ENCODE data around the gene HK2.
A peak's percentile ranks its signal among the peaks of the same experiment; 100 is the strongest.

Gene HK2

DNA sequence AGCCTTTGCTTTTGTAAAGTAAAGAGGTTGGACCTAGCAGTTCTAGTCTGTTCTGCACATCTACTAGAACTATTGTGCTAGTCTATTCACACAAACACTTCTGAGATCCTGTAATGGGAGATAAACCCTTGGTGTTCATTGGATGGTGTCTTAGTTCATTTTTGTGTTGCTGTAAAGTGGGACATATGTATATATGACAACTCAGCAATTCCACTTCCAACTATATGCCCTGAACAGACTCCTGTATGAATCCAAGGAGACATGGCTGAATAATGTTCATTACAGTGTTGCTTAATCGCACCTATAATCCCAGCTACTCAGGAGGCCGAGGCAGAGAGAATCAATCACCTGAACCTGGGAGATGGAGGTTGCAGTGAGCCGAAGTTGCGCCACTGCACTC lies 23.3 kb downstream of the HK2 start:
- no peak for DNase-seq (ENCODE audit: low read depth in 3 of 3)

- DNase-seq (ENCODE audit: low read depth in 3 of 3) = no peak
Measured at GRCh38 chr2:74857725-74858124, 23.8 kb downstream of the HK2 start.

DNA sequence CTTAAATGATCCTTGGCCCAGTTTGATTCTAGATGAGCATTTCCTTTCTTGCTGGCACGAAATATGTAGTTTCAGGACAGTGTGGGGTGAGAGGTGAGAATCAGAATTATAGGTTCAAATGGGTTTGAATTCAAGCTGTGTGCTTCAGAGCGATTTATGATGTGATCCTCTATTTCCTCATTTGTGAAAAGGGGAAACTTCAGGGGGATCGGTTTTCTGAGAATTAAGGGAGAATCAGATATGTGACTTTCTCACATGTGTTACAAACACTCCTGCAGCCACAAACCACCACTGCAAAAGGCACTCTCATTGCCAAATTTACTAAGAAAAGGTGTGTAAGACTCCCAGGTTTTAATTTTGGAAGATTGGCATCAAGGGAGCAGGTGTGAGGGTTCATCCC lies 24.4 kb downstream of the HK2 start:
- no peak for DNase-seq (ENCODE audit: low read depth in 3 of 3)

GRCh38 chr2:74860079-74860478 lies 26.2 kb downstream of the HK2 start:
- DNase-seq (ENCODE audit: low read depth in 3 of 3) = no peak

- no peak for DNase-seq (ENCODE audit: low read depth in 3 of 3)
Measured at GRCh38 chr2:74860521-74860920, 26.6 kb downstream of the HK2 start.

DNA sequence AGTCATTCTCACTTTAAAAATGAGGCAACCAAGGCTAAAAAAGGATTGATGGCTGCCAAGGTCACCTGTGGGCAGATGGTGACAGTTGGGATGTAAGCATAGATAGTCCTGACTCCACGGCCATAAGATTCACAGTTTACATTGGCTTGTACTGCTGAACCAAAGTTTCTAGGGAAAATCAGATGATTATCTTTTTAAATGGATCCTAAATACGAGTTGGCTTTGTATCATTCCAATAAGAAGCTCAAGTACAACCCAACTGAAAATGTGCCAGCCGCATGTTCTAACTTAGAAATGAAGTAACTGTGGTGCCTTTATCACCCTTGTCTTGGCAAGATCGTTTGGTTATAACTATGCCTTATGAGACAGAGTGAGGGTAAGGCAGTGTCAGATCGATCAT lies 27.6 kb downstream of the HK2 start:
- DNase-seq (ENCODE audit: low read depth in 3 of 3) = no peak

DNA sequence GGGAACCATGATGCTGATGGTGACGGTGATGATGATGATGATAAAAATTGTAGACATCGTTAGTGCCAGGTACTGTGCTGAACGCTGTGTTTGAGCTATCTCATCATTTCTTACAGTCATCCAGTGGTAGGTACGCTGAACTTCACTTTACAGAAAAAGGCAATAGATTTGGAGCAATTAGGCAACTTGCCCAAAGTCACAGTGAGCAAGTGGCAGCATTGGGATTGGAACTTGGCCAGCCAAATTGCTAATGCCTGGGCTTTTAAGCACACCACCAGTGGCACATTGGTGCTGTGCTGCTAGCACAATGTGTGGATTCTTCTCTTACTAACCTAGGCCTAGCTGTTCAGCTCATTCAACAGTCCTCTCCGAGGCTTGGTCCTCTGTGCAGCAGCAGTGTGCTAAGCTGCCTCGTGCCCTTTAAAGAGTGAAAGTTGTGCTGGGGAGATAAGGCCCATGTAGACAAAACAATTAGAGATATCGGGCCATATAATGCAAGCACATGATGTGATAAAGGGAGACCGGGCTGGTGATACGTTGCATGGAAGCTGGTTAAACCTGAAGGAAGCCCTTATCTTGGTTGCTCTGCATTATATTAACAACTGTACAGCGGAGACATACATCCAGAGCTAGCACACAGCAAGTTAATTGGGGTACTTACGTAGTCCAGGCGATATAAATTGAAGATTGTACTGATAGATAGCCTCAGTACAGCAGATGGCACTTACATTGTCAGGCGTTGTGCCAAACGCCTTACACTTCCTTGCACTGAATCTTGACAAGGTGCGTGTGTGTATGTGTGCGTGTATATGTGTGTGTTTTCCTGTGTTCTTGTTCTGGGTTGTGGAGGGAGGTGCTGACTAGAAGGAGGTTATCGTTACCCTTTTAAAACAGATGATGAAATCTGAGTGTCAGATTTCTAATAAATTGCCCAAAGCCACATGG lies 28.4 kb downstream of the HK2 start:
- DNase-seq (ENCODE audit: low read depth in 3 of 3) = no peak

GRCh38 chr2:74863802-74864248 lies 29.9 kb downstream of the HK2 start:
- DNase-seq (ENCODE audit: low read depth in 3 of 3) = no peak

- DNase-seq (ENCODE audit: low read depth in 3 of 3) = no peak
Measured at GRCh38 chr2:74864728-74865722, 31.1 kb downstream of the HK2 start.

DNA sequence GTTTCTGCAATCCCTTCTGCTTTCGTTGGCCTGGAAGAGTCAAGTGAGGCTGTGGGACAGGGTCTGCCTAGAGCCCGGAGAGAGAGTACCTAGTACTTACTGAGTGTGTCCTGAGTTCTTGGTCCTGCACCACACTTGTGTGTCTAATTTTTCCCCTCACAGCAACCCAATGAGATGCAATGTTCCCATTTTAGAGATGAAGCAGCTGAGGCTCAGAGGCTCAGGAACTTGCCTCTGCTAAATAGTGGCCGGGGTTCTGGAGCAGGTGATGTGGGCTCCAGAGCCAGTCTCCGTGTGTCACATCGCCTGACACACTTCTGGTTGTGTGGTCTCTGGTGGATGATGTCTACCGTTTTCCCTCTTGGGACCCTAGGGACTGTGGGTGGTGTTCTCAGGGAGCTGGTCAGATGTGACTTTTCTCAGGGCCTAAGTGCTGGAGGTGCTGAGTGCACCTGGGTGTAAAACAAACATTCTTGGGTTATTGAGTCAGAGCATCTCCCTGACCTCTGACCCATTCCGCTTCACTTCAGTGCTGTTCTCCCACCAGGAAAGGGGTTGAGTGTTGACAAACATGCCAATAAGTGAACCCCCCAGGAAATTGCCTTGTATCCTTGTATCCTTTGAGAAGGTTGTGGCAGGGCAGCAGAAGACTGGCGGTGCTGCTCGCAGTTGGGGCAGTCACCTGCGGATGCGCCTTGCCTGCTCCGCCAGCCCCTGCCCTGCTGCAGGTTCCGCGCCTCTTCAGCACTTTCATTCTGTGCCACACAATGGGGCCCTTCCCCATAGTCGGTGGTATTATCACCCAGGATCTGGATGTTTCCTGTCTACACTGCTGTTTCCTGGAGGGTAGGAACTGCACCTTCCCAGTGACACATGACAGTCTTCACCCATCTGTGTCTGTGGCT lies 32.1 kb downstream of the HK2 start:
- no peak for DNase-seq (ENCODE audit: low read depth in 3 of 3)

DNA sequence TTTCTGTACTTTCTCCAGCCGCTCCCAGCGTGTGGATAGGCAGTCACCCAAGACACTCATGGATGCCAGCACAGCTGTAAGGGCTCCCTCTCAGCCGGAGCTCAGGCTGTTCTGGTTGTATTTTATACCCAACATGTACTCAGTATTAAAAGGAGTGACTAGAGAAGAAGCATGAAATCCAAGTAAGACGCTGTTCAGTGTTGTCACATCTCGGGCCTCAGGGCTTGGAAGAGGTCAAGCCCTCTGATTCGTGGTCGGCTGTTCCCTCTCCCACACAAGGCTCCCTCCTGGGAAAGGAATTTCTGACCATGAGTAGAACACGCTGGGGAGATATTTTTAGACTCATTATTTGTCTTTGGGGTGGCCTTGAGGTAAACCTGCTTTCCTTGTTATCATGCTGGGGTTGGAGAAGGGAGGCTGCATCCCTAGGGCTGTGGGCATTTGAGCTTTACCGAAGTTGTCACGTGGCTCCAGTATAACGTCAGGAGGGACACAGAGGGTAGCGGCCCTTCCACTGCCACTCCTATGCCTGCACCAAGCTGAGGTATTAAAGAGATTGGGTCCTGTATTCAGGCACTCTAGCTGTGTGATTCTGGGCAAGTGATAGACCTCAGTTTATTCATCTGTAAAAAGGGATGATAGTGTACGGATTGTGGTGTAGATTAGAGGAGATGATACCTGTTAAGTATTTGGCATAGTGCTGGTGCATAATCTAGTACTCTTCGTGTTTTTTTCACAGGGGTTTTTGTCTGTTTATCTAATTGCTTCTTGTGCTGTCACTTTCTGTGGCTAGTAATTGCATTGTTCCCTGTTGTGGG lies 34.1 kb downstream of the HK2 start:
- DNase-seq (ENCODE audit: low read depth in 3 of 3) = no peak

DNA sequence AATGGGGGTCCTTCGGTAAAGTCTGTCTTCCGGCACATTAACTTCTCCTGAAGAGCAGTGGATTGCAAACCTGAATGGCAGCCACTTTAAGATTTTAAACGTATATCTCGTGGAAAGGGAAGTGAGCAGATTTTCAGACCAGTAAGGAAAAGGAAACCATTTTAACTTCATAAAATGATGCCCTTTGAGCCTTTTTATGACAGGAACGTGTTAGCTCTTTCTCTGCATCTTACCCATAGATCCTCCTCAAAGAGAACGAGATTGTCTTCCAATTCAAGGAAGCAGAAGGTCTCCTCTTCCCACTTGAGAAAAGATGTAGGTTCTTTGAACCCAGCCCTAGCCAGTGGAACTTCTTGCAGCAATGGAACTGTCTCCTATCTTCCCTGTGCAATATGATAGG lies 35.6 kb downstream of the HK2 start:
- DNase-seq (ENCODE audit: low read depth in 3 of 3) = no peak

GRCh38 chr2:74870951-74871350 lies 37.0 kb downstream of the HK2 start:
- DNase-seq (ENCODE audit: low read depth in 3 of 3) = no peak

GRCh38 chr2:74871414-74871813 lies 37.5 kb downstream of the HK2 start:
- DNase-seq (ENCODE audit: low read depth in 3 of 3) = no peak

- DNase-seq (ENCODE audit: low read depth in 3 of 3) = no peak
Measured at GRCh38 chr2:74872389-74872836, 38.5 kb downstream of the HK2 start.

- DNase-seq (ENCODE audit: low read depth in 3 of 3) = no peak
Measured at GRCh38 chr2:74873012-74873665, 39.2 kb downstream of the HK2 start.

DNA sequence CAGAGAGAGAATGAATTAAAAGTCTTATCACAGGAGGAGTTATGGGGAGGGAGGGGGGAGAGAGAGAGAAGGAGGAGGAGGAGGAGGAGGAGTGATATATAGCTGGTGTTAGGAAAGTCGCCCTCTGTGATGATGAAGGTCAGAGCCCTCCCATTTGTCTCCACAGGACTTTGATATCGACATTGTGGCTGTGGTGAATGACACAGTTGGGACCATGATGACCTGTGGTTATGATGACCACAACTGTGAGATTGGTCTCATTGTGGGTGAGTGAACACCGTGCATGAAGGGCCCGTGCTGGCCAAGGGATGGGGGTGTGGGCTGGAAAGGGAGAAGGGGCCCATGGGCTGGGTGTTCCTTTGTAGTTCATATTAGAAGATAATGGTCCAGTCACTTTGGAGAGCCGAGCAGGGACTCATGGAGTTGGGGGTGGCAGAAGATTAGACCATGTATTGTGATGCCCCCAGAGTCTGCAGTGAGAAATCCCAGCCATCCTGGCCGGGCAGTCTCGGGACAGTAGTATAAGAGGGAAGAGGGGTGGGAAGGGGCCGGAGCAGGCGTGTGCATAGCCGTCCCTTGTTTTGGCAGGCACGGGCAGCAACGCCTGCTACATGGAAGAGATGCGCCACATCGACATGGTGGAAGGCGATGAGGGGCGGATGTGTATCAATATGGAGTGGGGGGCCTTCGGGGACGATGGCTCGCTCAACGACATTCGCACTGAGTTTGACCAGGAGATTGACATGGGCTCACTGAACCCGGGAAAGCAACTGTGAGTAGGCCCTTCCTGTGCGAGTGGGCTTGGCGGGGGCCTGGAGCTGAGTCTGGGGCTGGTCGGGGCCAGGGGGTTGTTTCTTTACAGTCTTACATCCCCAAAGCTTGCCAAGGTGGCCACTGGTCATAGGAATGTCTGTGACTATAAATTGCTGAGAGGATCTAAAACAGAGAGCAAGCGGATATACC lies 40.0 kb downstream of the HK2 start:
- DNase-seq (ENCODE audit: low read depth in 3 of 3) = no peak

DNA sequence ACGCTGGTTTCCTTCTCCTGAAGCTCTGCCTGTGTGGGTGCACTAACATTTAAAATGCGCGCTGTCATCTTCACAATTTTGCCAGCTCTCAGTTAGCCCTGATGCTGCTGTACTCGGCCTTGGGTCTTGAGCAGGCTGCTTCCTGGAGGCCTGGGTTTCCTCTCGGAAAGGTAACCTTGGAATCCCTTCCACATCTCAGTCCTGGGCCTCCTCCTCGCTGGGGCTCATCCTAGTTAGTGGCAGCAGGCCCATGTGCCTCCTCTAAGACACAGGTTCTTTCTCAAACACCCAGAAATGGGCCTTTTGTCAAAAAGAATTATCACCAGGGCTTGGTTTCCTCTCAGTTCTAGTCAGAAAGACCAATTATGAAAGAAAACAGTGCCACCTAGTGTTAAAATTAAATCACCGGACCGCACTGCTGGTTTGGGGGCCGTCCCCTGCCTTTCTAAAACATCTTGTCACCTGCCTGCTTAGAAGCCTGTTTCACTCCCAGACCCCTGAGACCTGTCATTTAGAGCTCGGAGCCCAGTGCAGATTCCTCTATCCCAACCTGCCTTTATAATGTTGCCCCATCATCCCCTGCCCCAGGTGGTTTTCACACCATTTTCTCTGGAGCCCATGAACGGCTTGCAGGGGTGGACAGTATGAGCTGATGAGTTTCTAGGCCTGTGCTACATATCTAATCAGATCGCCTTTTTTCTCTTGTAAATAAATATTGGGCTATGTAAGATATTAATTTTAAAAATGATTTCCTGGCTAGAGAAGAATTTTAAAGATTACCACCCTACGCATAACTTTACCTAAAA lies 42.4 kb downstream of the HK2 start:
- peak in 2 of 3 experiments; percentile 3 to 14 for DNase-seq (ENCODE audit: low read depth in 3 of 3)
